ENCODE data around the gene MIDN.
"Not testable (repeated sequence)": the region's sequence is repeated elsewhere in the genome, so short reads cannot be mapped to it uniquely, and the experiment has no call there.

The MIDN gene

DNA sequence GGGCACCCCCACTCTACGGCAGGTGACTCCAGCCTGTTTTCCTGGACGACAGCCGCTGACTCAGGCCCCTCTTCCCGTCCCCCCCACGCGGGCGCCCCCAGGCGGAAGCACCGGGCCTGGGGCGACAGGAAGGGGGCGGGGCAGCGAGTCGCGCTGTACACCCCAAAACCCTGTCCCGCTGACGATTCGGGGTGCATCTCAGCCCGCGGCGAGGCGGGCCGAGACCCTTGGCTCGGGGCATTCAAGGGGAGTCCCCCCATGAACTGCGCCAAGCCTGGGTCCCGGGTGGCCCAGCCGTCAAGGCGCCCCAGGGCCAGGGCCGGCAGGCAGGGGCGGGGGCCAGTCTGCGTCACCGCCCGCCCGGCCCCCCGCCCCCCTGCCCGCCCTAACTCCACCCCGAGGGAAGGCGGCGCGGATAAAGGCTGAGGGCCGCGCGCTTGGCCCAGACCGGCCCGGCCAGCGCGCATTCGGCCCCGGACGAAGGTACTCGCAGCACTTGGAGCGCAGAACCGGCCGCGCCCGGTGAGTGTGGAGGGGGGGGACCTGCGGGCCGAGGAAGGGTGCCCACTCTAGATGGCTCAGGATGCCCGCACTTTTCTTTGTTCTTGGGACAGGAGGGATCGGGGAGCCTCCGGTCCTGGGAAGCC is at the start of gene MIDN:
Gene MIDN, plus strand, starts transcription at position 445 of the 647 bp plus-strand sequence. CDS start 1,714 bp downstream, outside the sequence.
- H3K4me3 ChIP-seq (ENCODE audit: low read depth, low read length), result peak within 1 kb of the TSS; percentile 75
- DNase-seq (ENCODE audit: low read depth), result no peak
- TF ChIP-seq CTCF (IDR thresholded peaks at IDR 0.05; ENCODE audit: low read depth, low read length, missing control alignments), result peak; percentile 51

- no peak for TF ChIP-seq CTCF (IDR thresholded peaks at IDR 0.05; ENCODE audit: low read depth, low read length, missing control alignments)
- no peak overlapping the region for H3K4me3 ChIP-seq (ENCODE audit: low read depth, low read length)
- DNase-seq (ENCODE audit: low read depth), result no peak
Observed at GRCh38 chr19:1199531-1199930, 48.9 kb upstream of the MIDN start.

DNA sequence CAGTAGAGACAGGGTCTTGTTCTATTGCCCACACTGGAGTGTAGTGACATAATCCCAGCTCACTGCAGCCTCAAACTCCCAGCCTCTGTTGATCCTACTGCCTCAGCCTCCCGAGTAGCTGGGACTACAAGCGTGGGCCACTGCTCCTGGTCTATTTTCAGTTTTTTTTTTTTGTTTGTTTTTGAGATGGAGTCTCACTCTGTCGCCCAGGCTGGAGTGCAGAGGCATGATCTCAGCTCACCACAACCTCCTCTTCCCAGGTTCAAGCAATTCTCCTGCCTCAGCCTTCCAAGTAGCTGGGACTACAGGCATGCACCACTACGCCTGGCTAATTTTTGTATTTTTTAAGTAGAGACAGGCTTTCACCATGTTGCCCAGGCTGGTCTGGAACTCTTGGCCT is 47.8 kb upstream of the MIDN start:
- H3K4me3 ChIP-seq (ENCODE audit: low read depth, low read length); DNase-seq (ENCODE audit: low read depth): not testable (repeated sequence)

GRCh38 chr19:1205114-1206099 is 43.0 kb upstream of the MIDN start, which contains the start of gene STK11:
TSS of gene STK11 (plus strand) at chr19:1205778. CDS start at chr19:1206914, 1,136 bp downstream.
- peak within 1 kb of the TSS; percentile 82 for H3K4me3 ChIP-seq (ENCODE audit: low read depth, low read length)
- peak; percentile 80 for DNase-seq (ENCODE audit: low read depth)
- TF ChIP-seq CTCF (IDR thresholded peaks at IDR 0.05; ENCODE audit: low read depth, low read length, missing control alignments), result no peak

- no peak for DNase-seq (ENCODE audit: low read depth)
- peak overlapping the region; percentile 82 for H3K4me3 ChIP-seq (ENCODE audit: low read depth, low read length)
- no peak for TF ChIP-seq CTCF (IDR thresholded peaks at IDR 0.05; ENCODE audit: low read depth, low read length, missing control alignments)
Observed at GRCh38 chr19:1206150-1206863, 42.1 kb upstream of the MIDN start.

GRCh38 chr19:1206864-1207450 is 41.4 kb upstream of the MIDN start:
- peak overlapping the region; percentile 82 for H3K4me3 ChIP-seq (ENCODE audit: low read depth, low read length)
- DNase-seq (ENCODE audit: low read depth), result no peak
- no peak for TF ChIP-seq CTCF (IDR thresholded peaks at IDR 0.05; ENCODE audit: low read depth, low read length, missing control alignments)

- H3K4me3 ChIP-seq (ENCODE audit: low read depth, low read length); DNase-seq (ENCODE audit: low read depth): not testable (repeated sequence)
Observed at GRCh38 chr19:1208830-1209229, 39.6 kb upstream of the MIDN start.
